AG04449 (cell line): ENCODE results near the gene ATP13A2.

Experiments used
- CTCF ChIA-PET: fragments of 350-600 bp; formaldehyde crosslinking; extraction: SDS; loops from one replicate; lab custom pipeline; 2021; ENCODE audit warnings: antibody characterized with exemption; lab: Yijun Ruan, JAX
- POLR2A ChIA-PET: fragments of 400-600, 350-600 bp; formaldehyde crosslinking; extraction: SDS; loops from one replicate; lab custom pipeline; 2020; ENCODE audit warnings: antibody characterized with exemption, inconsistent platforms; lab: Yijun Ruan, JAX
- DNase-seq: peaks from one replicate; pipeline ENCODE4 v3.0.0-alpha.2; 2010; ENCODE audit warnings: low read depth, low spot score
- H3K4me3 ChIP-seq: 2 replicates; pipeline ENCODE4 v1.5.1; 2011; ENCODE audit warnings: low read depth, mild to moderate bottlenecking, control low read depth, low read length
- CTCF ChIP-seq: IDR thresholded peaks from one replicate; pipeline ENCODE4 v1.5.1; 2011; ENCODE audit warnings: mild to moderate bottlenecking, moderate library complexity, low read length, control low read depth, inconsistent platforms; ENCODE audit not compliant: insufficient read depth; ENCODE audit errors: missing control alignments

Gene ATP13A2

GRCh38 chr1:17020502-17020901, 8.8 kb upstream of the ATP13A2 start:
- no peak for TF ChIP-seq CTCF
- no peak for DNase-seq
- CTCF ChIA-PET = interaction anchor here (1.9 kb wide), 1 partner anchor 69 kb away, joined by 6 read pairs; no protein-coding TSS in a partner anchor
- H3K4me3 ChIP-seq = no peak overlapping the region
- POLR2A ChIA-PET = no interaction called here

- DNase-seq = no peak
- ChIA-PET CTCF (interaction anchor here (0.6 to 2.5 kb wide), 4 partner anchors 10 to 67 kb away, joined by 3 to 10 read pairs (median 3); no protein-coding TSS in a partner anchor), POLR2A (no interaction called here)
- no peak for TF ChIP-seq CTCF
- no peak overlapping the region for H3K4me3 ChIP-seq
Measured at GRCh38 chr1:17018849-17019248, 7.1 kb upstream of the ATP13A2 start.

GRCh38 chr1:17017435-17017834, 5.7 kb upstream of the ATP13A2 start:
- CTCF ChIA-PET = interaction anchor here (0.7 to 2.5 kb wide), 2 partner anchors 29 to 66 kb away, joined by 3 to 10 read pairs; no protein-coding TSS in a partner anchor

GRCh38 chr1:17016317-17016661, 4.6 kb upstream of the ATP13A2 start:
- no peak for TF ChIP-seq CTCF
- H3K4me3 ChIP-seq = no peak overlapping the region
- no peak for DNase-seq
- ChIA-PET CTCF (interaction anchor here (1.0 kb wide), 1 partner anchor 31 kb away, joined by 5 read pairs; no protein-coding TSS in a partner anchor), POLR2A (interaction anchor here (1.0 kb wide), 1 partner anchor 111 kb away, joined by 4 read pairs; no protein-coding TSS in a partner anchor)

More at GRCh38 chr1:17017435-17017834, 5.7 kb upstream of the ATP13A2 start:
- DNase-seq = no peak
- H3K4me3 ChIP-seq = no peak overlapping the region
- TF ChIP-seq CTCF = no peak
- POLR2A ChIA-PET = no interaction called here

GRCh38 chr1:17014671-17015567, 3.2 kb upstream of the ATP13A2 start:
- no peak for DNase-seq
- H3K4me3 ChIP-seq = no peak overlapping the region
- POLR2A ChIA-PET = no interaction called here
- CTCF ChIA-PET = interaction anchor here (1.4 to 2.1 kb wide), 3 partner anchors 8 to 32 kb away, joined by 4 to 5 read pairs (median 5); no protein-coding TSS in a partner anchor
- no peak for TF ChIP-seq CTCF
